HG02763 (cell line): Measurements from ENCODE around the gene ARAP2.
A peak's percentile ranks its signal among the peaks of the same experiment; 100 is the strongest.

ENCODE experiments used
- ATAC-seq: cut with Tn5 transposase; IDR thresholded peaks from one replicate; pipeline ENCODE4 v1.9.1; 2021; ENCODE audit warnings: mild to moderate bottlenecking, moderate library complexity; ENCODE audit not compliant: unreplicated experiment

Gene ARAP2, protein sequence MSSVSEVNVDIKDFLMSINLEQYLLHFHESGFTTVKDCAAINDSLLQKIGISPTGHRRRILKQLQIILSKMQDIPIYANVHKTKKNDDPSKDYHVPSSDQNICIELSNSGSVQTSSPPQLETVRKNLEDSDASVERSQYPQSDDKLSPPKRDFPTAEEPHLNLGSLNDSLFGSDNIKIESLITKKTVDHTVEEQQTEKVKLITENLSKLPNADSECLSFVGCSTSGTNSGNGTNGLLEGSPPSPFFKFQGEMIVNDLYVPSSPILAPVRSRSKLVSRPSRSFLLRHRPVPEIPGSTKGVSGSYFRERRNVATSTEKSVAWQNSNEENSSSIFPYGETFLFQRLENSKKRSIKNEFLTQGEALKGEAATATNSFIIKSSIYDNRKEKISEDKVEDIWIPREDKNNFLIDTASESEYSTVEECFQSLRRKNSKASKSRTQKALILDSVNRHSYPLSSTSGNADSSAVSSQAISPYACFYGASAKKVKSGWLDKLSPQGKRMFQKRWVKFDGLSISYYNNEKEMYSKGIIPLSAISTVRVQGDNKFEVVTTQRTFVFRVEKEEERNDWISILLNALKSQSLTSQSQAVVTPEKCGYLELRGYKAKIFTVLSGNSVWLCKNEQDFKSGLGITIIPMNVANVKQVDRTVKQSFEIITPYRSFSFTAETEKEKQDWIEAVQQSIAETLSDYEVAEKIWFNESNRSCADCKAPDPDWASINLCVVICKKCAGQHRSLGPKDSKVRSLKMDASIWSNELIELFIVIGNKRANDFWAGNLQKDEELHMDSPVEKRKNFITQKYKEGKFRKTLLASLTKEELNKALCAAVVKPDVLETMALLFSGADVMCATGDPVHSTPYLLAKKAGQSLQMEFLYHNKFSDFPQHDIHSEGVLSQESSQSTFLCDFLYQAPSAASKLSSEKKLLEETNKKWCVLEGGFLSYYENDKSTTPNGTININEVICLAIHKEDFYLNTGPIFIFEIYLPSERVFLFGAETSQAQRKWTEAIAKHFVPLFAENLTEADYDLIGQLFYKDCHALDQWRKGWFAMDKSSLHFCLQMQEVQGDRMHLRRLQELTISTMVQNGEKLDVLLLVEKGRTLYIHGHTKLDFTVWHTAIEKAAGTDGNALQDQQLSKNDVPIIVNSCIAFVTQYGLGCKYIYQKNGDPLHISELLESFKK (N-terminal part only)

DNA sequence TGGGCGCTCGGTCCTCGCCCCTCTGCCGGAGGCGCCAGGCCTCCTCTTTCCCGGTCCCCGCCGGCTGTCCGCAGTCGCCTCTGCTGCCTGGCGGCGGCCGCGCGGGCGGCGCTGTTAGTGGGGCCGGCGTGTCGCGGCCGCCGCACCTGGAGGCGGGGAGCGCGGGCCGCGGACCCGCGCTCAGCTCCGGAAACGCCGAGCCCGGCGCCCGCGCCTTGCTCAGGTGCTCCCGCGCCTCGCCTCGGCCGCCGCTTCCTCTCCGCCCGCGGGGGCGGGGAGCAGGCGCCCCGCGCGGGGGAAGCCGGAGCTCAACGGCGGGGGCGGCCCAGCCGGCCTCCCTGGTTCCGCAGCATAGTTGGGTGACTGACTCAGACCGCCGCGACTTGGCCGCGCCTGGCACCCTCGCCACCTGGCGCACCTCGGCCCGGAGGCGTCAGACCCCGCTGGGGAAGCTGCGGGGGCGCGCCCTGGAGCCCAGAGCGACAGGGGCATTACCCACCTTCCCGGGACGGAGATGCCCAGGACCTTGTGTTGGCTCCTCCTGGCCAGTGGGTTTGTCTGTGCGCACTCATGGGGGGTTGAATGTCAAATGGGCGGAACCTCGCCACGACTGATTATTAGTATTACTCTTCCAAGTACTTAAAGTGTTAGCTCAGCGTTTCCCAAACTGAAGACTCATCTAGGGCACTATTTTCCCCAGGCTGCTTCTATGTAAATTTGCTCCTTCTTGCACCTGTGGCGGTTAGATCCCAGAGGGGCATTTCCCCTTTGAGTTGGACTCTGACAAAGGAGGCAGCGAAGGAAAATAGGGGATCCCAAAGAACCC is at the start of gene ARAP2:
Gene ARAP2 (minus strand): TSS at position 258 of the 826 bp plus-strand sequence. CDS start 15,028 bp downstream, outside the sequence.
- ATAC-seq = peak; percentile 66

DNA sequence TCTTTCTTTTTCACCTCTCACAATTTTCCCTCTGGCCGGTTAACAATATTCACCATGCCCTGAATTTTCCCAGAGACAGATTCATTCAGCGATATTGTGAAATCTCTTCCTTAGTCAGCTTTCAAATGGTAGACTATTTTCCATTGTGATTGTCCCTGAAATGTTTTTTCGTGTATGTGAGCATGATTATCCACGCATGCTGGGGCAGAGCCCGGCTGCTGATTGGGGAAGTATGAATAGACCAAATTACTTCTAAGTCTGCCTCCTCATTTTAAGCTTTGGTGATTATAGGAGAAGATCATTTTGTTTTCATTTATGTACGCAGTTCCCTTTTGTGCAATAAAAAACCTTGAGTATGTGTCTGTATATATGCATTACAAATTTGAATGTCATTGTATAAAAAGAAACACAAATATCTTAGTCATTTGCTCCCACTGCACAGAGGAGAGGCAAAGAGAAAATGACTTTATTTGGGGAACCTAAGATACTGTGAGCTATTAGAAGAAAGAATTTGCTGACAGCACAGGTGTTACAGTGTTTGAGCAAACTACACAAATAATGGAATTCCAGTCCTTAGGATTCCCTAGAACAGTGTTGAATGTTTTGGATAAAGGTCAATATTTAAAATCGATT is 48.4 kb upstream of the ARAP2 start:
- ATAC-seq = no peak

DNA sequence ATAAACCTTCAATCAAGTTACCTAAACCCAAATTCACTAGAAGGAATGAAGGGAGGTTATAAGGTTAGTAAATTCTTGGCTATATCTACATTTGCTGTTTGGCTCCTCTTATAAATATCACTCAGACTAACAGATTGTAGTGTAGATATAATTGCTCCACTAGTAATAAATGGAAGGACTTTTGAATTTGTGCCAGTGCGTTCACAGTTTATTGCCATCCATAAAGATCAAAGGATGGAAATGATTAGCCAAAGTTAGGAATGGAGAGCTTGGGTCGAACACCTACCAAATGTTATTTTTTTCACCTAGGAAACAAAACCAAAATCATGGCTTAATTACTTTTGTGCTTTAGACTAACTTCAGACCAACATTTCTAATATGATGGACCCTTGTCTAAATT is 46.3 kb upstream of the ARAP2 start:
- no peak for ATAC-seq

DNA sequence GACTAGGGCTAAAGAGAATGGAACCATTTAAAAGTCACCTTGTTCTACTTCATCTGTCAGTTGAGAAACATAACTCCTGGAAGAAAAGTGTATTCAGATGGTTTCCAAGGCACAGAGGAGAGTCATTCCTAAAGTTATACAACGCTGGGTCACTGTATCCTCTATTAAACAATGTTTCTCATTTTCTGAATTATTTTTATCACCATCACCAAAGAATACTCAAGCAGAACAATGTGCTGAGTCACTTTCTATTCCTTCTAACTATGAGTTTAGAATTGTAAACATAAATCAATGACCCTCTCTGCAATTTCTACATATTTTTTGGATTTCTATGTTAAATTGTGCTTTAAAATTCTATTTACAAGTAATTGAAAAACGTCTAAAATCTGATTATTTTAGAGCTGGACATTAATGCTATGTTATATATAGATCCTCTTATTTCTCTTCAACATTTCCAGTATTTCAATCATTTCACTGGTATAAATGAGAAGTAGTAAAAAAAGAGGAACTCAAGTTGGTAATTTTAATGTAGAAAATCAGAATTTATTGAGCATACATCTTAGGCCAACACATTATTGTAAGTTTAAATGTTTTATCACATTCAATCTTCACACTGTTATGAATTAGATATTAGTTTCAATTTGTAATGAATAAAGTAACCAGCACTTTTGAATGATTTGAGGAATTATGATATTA is 44.6 kb upstream of the ARAP2 start:
- no peak for ATAC-seq

DNA sequence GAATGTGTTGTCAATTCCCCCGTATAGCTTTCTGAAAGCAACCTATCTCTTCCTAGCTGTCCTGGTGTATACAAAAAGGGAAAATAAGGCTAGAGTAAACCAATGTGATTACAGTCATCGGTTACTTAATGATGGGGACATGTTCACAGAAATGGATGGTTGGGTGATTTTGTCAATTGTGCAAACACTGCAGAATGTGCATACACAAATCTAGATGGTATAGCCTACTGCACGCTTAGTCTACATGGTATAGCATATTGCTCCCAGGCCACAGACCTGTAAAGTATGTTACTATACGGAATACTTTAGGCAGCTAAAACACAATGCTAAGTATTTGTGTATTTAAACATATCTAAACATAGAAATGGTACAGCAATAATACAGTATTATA is 42.2 kb upstream of the ARAP2 start:
- no peak for ATAC-seq

DNA sequence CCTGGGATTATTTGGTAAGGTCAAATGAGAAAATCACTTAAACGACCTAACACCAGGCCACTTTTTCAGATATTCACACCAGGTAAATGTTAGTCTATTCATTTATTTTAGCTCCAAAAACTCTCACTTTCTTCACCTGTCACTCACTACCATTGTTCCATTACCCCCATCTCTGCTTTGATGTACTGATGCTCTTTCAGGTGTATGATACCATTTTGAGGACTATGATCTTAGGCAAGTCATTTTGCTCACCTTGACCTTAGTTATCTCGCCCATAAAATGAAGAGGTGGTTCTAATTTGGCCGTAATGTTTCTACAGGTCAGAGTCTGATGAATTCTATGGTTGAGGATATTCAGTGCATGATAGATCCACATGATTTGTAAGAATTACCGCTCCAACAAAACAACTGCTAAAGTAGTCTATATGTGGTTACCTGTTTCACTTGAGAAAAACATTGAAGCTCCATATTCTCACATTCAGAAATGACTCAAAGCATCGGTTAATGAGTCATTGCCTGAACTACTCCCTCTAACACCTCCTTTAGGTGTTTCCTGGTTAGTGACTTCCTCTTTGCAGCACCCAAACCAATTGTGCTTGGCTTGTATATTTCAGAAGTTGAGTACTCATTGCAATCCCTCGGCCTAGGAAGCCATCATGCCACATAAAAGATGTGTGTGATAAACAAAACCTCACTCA is 41.6 kb upstream of the ARAP2 start:
- peak; percentile 98 for ATAC-seq

DNA sequence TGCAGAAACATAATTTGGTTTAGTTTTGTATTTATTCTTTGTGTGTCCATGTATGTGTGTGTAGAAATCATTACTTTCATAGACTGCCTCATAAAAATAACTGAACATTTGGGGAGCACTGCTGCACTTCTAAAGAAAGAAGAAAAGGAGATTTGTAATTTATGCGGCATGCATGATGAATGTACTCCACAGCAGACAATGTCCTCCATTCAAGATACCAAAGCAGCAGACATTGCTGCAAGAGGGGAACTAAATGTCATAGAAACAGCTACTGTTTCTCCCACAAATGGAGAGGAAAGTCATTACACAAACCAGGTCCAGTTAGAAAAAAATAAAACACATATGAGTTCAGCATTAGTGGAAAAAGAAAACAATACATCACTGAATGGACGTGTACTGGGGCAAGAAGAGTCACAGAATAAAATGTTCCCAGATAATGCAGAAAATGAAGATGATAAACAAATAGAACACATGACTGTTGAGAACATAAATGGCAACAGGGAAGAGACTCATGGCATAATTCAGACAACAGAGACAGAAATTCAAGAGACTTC is 39.7 kb upstream of the ARAP2 start:
- no peak for ATAC-seq

DNA sequence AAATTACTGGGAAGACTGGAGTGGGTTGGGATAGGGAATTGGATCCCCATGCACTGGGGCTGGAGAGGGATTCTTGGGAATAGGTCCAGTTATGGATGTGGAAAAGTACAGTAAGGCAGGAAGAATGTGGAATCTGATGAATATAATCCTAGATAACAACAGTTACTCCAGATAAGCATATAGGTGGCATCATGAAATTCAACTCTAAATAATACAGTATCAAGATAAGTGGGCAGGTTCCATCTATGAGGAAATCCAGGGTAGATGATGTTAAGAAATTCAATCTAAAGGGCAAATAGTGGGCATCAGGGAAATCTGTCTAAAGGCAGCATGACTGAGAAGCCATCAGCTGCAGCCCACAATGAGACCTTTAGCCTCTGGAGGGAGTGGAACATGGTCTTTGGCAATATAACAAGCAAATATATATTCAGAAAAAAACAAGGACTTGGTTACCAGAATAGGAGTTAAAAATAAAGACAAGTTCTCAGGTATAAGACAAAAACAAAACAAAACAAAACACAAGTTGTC is 38.3 kb upstream of the ARAP2 start:
- no peak for ATAC-seq

DNA sequence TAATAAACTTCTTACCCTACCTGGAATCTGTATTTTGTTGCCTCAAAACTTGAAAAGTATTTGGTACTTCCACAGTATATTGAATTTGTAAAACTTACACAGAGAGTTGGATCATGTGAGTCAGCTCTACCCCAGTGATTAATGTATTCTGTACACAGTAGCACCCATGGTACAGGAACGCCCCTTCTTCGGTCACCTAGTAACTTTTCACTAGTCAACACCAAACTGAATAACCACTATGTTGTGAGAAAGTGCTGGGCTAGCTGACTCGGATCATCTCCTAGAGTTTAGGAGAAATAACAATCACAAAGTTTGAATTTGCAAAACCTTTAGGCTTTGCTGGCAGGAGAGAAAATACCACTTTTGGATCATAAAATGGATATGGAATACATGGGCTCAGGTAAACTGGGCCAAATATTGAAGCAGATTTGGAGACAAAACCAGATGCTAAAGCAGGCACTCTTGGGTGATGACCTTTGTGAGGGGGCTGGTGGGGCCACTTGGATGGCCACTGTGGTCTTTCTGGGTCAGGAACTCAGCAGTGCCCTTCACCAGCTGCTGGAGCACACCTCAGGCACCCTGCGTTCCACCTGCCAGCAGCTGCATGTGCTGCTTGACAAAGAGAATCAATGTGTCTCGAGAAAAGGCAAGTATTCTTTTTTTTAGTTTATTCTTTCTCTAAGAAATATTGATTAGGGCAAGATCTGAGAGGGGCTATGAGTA is 37.2 kb upstream of the ARAP2 start, which contains the start of gene DTHD1:
Gene DTHD1 (plus strand): TSS at position 233 of the 723 bp plus-strand sequence. CDS start 143 bp downstream, at position 376.
- ATAC-seq = no peak

DNA sequence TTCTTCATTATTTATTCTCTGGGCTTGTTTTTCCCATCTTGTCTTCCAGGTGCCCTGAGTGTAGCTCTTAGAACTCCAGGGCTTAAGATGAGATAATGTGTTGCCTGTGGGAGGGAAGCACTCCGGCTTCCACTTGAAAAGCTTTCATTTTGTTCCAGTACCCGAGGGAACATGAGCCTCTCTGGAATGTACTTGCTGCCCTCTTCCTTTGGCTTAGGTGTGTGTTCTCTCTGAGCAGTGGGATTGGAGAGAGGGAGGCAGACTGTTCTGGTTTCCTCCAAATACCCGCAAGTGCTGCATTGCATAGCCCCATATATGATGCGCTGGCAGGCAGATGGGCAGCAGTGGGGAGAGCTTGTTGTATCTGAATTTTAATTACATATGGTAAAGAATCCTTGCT is 36.2 kb upstream of the ARAP2 start:
- ATAC-seq = no peak

DNA sequence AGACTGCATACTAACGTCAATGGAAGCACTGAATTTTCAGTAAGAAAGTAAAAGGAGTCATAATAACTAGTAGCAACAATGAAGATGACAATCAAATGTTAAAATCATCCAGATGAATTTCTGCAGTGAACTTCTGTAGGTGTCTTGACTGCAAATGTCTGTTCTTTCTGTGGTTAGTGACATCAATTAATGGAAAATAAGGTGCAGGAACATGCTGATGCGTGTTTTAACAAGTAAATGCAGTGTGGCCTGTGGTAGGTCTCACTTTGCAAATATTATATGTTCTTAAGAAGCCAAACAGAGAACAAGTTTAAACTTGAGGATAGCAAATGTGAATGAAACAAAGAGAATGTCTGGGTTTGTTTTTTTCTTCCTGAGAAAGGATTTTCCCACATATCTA is 34.5 kb upstream of the ARAP2 start:
- no peak for ATAC-seq

DNA sequence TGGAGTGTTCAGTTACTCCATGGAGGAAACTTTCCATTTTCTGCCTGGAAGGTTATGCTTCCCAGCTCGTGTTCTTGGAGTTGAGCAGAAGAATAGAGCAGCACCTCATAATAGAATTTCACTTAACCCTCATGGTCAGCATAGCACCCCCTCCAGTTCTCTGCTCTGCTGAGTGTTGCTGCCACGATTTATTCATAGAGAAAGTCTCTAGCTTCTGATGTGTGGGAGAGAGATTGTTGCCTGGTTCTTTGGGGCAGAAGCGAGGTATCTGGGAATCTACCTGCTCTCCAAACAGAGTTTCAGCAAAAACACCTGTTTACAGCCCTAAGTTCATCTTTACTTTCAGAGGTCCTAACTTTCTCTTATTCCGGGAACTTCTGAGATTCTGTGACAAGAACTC is 33.2 kb upstream of the ARAP2 start:
- no peak for ATAC-seq

DNA sequence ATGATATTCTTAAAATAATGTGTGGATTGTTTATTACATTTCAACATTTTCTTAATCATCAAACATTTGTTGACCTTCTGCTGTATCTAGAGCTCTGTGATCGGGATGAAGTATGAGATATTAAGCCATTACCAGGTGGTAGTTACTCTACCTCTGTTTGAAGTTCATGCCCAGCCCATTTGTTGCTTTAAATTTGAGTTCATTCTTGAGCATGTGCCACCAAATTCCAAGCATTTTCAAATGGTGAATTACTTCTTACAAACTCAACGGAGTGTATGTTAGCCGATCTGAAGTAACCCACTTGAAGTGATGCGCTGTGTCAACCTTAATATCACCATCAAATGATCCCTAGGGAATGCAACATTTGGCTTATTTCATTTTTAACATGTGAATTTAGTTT is 29.8 kb upstream of the ARAP2 start:
- no peak for ATAC-seq

DNA sequence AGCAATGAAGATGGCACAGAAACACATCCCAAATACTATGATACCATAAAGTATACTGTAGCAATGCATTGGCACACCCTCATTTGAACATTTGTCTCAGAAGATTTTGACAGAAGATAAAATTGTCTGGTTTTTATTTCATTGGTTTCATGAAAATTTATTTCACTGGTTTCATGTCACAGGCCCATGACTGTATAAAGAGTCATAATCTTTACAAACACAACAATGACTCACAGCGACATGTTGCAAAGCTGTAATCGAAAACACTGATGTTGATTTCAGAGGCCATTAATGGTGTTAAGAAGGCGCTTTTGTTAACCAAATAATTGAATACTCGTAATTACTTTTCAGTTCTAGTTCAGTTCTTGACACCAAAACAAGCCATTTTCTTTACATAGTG is 29.0 kb upstream of the ARAP2 start:
- no peak for ATAC-seq

DNA sequence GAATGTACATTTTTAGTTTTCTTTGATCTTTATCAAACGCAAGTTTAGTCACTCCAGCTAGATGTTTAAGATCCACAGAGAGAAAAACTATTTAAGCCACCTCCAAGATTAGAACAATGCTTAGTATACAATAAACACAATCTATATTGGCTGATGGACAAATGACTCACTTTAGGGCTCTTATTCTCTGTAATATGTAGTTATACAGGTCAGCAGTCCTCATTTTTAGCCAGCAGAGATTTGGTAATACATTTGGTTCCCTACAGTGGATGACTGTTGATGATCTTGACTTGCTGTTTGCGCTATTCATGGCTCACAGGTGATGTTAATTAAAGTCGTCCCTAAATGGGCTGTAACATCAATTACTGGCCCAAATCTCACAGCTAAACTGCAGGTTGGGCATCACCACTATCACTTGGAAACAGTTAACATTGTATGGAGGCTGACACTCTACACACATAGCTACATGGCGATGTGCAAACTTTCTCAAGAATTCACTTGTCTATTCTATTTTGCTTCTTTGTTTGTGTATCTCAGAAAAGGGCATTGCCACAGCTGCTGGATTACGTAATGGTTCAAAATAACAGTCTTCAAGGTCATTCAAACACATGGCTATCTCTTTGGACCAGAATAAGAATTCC is 25.3 kb upstream of the ARAP2 start:
- ATAC-seq = no peak

DNA sequence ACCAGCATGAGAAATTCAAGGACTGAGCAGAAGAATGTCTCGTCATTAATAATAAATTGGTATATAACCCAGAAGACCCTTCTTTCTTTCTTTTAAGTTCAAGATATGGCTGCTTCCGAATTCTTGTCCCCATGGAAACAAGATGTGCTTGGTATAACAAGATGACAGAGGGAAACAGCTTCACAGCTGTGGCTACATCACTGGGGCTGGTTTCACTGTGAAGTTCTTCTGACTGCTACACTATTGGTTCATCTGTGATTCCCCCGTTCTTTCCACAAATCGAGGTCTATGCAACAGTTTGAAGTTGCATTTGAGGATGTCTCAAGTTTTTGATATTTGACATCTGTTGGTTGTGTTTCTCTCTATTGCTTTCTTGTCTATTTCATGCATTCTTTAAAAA is 24.8 kb upstream of the ARAP2 start:
- no peak for ATAC-seq
